CD4-positive, CD25-positive, alpha-beta regulatory T cell (primary cell): ENCODE measurements around the gene FAAH2. TPM values are rescaled to one million over a fixed set of nuclear protein-coding genes. Genes with fewer than 3 reads are reported as not detected.
"Not testable (repeated sequence)": the region's sequence is repeated elsewhere in the genome, so short reads cannot be mapped to it uniquely, and the experiment has no call there.

Experiments used
- ATAC-seq, 2 donors: fragments of 150-1000 bp; cut with Tn5 transposase; one replicate each; pipeline ENCODE4 v1.10.0; 2021; ENCODE audit warnings: low read depth in 2 of 2, moderate number of reproducible peaks in 2 of 2, moderate library complexity in 1 of 2
- DNase-seq, 3 donors: peaks; one replicate each; pipeline versions ENCODE4 v3.0.0 to v3.0.0-alpha.2; 2012 to 2022; ENCODE audit warnings: mixed read lengths in 1 of 3
- H3K27ac ChIP-seq: one replicate; pipeline ENCODE4 v1.7.0; 2013; ENCODE audit warnings: mild to moderate bottlenecking, low read length; ENCODE audit not compliant: insufficient read depth, poor library complexity, severe bottlenecking
- H3K27me3 ChIP-seq: one replicate; pipeline ENCODE4 v1.7.0; 2013; ENCODE audit warnings: low read length; ENCODE audit not compliant: control insufficient read depth, insufficient read depth
- H3K36me3 ChIP-seq: one replicate; pipeline ENCODE4 v1.7.0; 2013; ENCODE audit warnings: mild to moderate bottlenecking, low read length, moderate library complexity; ENCODE audit not compliant: control insufficient read depth, insufficient read depth
- H3K4me1 ChIP-seq: 2 replicates; pipeline ENCODE4 v1.7.0; 2013; ENCODE audit warnings: mild to moderate bottlenecking, low read length; ENCODE audit not compliant: insufficient read depth, control insufficient read depth, poor library complexity, severe bottlenecking
- H3K4me3 ChIP-seq: one replicate; pipeline ENCODE4 v1.7.0; 2013; ENCODE audit warnings: low read depth, mild to moderate bottlenecking, low read length, moderate library complexity
- H3K9me3 ChIP-seq, 2 experiments: 1 replicate in 1 of 2; 2 replicates in 1 of 2; pipeline ENCODE4 v1.7.0; 2013; ENCODE audit warnings: low read length in 2 of 2, mild to moderate bottlenecking in 1 of 2, moderate library complexity in 1 of 2; ENCODE audit not compliant: control insufficient read depth in 2 of 2
- H3K27ac Mint-ChIP-seq, 3 donors: one replicate each; pipeline ENCODE4 v1.8.0; 2020 to 2022; ENCODE audit warnings: mild to moderate bottlenecking in 3 of 3, mixed read lengths in 3 of 3, moderate library complexity in 2 of 3
- H3K27me3 Mint-ChIP-seq: one replicate; pipeline ENCODE4 v1.8.0; 2022; ENCODE audit warnings: mild to moderate bottlenecking, mixed read lengths
- H3K36me3 Mint-ChIP-seq: one replicate; pipeline ENCODE4 v1.8.0; 2020; ENCODE audit warnings: mixed read lengths
- H3K4me1 Mint-ChIP-seq, 4 donors: one replicate each; pipeline ENCODE4 v1.8.0; 2020 to 2022; ENCODE audit warnings: mixed read lengths in 4 of 4, mild to moderate bottlenecking in 1 of 4
- H3K4me3 Mint-ChIP-seq, 4 donors: one replicate each; pipeline ENCODE4 v1.8.0; 2020 to 2022; ENCODE audit warnings: mild to moderate bottlenecking in 4 of 4, mixed read lengths in 4 of 4, moderate library complexity in 3 of 4
- H3K9me3 Mint-ChIP-seq, 7 donors: one replicate each; pipeline ENCODE4 v1.8.0; 2020 to 2022; ENCODE audit warnings: mixed read lengths in 7 of 7, mild to moderate bottlenecking in 3 of 7, moderate library complexity in 2 of 7
- polyA plus RNA-seq, 4 donors: library from polyadenylated mRNA; unstranded; fragments of 300-500 nt; fragmentation: Illumina TruSeq; gene quantifications; one replicate each; pipeline ENCODE4 v1.2.3, GENCODE V29; 2021
- total RNA-seq: library from RNA; stranded (reverse); gene quantifications from one replicate; pipeline ENCODE4 v1.2.3, GENCODE V29; 2022

The FAAH2 gene
- total and polyA plus RNA-seq, 5 donors from 2014 or later = 10.8 to 21.6 (median 14.8) TPM

- H3K9me3 ChIP-seq = peaks cover 0 to 4% of the 10 kb centered on the region in 2 experiments
- H3K36me3 ChIP-seq = no peaks in the 10 kb centered on the region
- no peak for DNase-seq
These were observed 15.5 kb upstream of the FAAH2 start for GRCh38 chrX:57270980-57271379.

GRCh38 chrX:57282568-57282967, 3.9 kb upstream of the FAAH2 start:
- Histone ChIP-seq H3K4me1 (peaks cover 2% of the 10 kb centered on the region), H3K4me3 (peak overlapping the region; percentile 55), H3K36me3 (no peaks in the 10 kb centered on the region), H3K9me3 (no peaks in the 10 kb centered on the region), H3K27me3 (no peaks in the 10 kb centered on the region), H3K27ac (no peak overlapping the region)
- Mint-ChIP-seq H3K36me3 (no peaks in the 10 kb centered on the region), H3K4me3 (peak overlapping the region; percentile 13 to 40 (median 30)), H3K27me3 (no peaks in the 10 kb centered on the region), H3K4me1 (peaks cover 0 to 34% (median 24%) of the 10 kb centered on the region in 4 donors), H3K27ac (peak overlapping the region; percentile 37 to 87 (median 53)), H3K9me3 (no peaks in the 10 kb centered on the region)
- ATAC-seq (peak; percentile 46 to 48), DNase-seq (peak in 2 of 3 donors; percentile 26 to 43)

More at GRCh38 chrX:57270980-57271379, 15.5 kb upstream of the FAAH2 start:
- Mint-ChIP-seq H3K9me3 (peaks cover 0 to 14% (median 0%) of the 10 kb centered on the region in 7 donors), H3K27me3 (peaks cover 9% of the 10 kb centered on the region), H3K36me3 (no peaks in the 10 kb centered on the region), H3K4me1 (no peaks in the 10 kb centered on the region), H3K4me3 (no peak overlapping the region), H3K27ac (no peak overlapping the region)
- no peak overlapping the region for H3K4me3 ChIP-seq
- H3K27me3 ChIP-seq = no peaks in the 10 kb centered on the region
- H3K27ac ChIP-seq = no peak overlapping the region
- no peak for ATAC-seq
- H3K4me1 ChIP-seq = no peaks in the 10 kb centered on the region

- DNase-seq (no peak), ATAC-seq (no peak)
- peak overlapping the region; percentile 75 to 98 (median 90) for H3K27ac Mint-ChIP-seq
- H3K4me1 ChIP-seq = peaks cover 7% of the 10 kb centered on the region
- no peaks in the 10 kb centered on the region for H3K9me3 ChIP-seq
- peaks cover 0 to 41% (median 25%) of the 10 kb centered on the region in 4 donors for H3K4me1 Mint-ChIP-seq
- H3K4me3 Mint-ChIP-seq = peak overlapping the region in 3 of 4 donors; percentile 53 to 92 (median 66)
- no peaks in the 10 kb centered on the region for H3K27me3 Mint-ChIP-seq
- no peaks in the 10 kb centered on the region for H3K27me3 ChIP-seq
- no peaks in the 10 kb centered on the region for H3K36me3 Mint-ChIP-seq
- H3K36me3 ChIP-seq = no peaks in the 10 kb centered on the region
- peak overlapping the region; percentile 5 for H3K27ac ChIP-seq
- H3K9me3 Mint-ChIP-seq = no peaks in the 10 kb centered on the region
- no peak overlapping the region for H3K4me3 ChIP-seq
These were observed 1.5 kb upstream of the FAAH2 start for GRCh38 chrX:57285001-57285400.

GRCh38 chrX:57289089-57289488, 2.6 kb downstream of the FAAH2 start:
- Mint-ChIP-seq H3K36me3 (no peaks in the 10 kb centered on the region), H3K4me3 (peak overlapping the region; percentile 9 to 75 (median 60)), H3K27ac (no peak overlapping the region), H3K9me3 (no peaks in the 10 kb centered on the region), H3K4me1 (peaks cover under 1 to 45% (median 28%) of the 10 kb centered on the region in 4 donors), H3K27me3 (no peaks in the 10 kb centered on the region)
- no peak for ATAC-seq
- H3K9me3 ChIP-seq = no peaks in the 10 kb centered on the region
- H3K27ac ChIP-seq = no peak overlapping the region
- peaks cover 5% of the 10 kb centered on the region for H3K36me3 ChIP-seq
- H3K4me3 ChIP-seq = peak overlapping the region; percentile 69
- H3K27me3 ChIP-seq = no peaks in the 10 kb centered on the region
- H3K4me1 ChIP-seq = peaks cover 4% of the 10 kb centered on the region
- DNase-seq = no peak

GRCh38 chrX:57294961-57295360, 8.5 kb downstream of the FAAH2 start:
- no peaks in the 10 kb centered on the region for H3K27me3 Mint-ChIP-seq
- Histone ChIP-seq H3K4me1 (no peaks in the 10 kb centered on the region), H3K36me3 (peaks cover 5% of the 10 kb centered on the region), H3K4me3 (no peak overlapping the region), H3K27ac (no peak overlapping the region), H3K27me3 (no peaks in the 10 kb centered on the region), H3K9me3 (no peaks in the 10 kb centered on the region)
- peaks cover 0 to 4% (median 0%) of the 10 kb centered on the region in 7 donors for H3K9me3 Mint-ChIP-seq
- peak overlapping the region in 1 of 4 donors; percentile 2 for H3K4me3 Mint-ChIP-seq
- ATAC-seq (peak in 1 of 2 donors; percentile 42), DNase-seq (peak in 1 of 3 donors; percentile 46)
- peaks cover 6 to 41% (median 17%) of the 10 kb centered on the region in 4 donors for H3K4me1 Mint-ChIP-seq
- no peak overlapping the region for H3K27ac Mint-ChIP-seq
- peaks cover 12% of the 10 kb centered on the region for H3K36me3 Mint-ChIP-seq

GRCh38 chrX:57295679-57296078, 9.2 kb downstream of the FAAH2 start:
- Mint-ChIP-seq H3K27ac (peak overlapping the region in 1 of 3 donors; percentile 34), H3K4me1 (peaks cover 6 to 40% (median 16%) of the 10 kb centered on the region in 4 donors), H3K4me3 (peak overlapping the region in 1 of 4 donors; percentile 9), H3K36me3 (peaks cover 12% of the 10 kb centered on the region)
- H3K4me3 ChIP-seq, ATAC-seq, H3K4me1 ChIP-seq, H3K27me3 ChIP-seq, H3K9me3 Mint-ChIP-seq, H3K9me3 ChIP-seq, H3K27me3 Mint-ChIP-seq, H3K27ac ChIP-seq, H3K36me3 ChIP-seq: not testable (repeated sequence)
- peak in 2 of 3 donors; percentile 3 to 30 for DNase-seq

GRCh38 chrX:57313583-57314215, 27.2 kb downstream of the FAAH2 start:
- Mint-ChIP-seq H3K27me3 (no peaks in the 10 kb centered on the region), H3K4me1 (peaks cover 0 to 19% (median 5%) of the 10 kb centered on the region in 4 donors), H3K36me3 (peaks cover 8% of the 10 kb centered on the region), H3K27ac (no peak overlapping the region), H3K9me3 (peaks cover 0 to 17% (median 4%) of the 10 kb centered on the region in 7 donors), H3K4me3 (peak overlapping the region in 1 of 4 donors; percentile 1)
- H3K9me3 ChIP-seq = peaks cover 0 to 4% of the 10 kb centered on the region in 2 experiments
- no peaks in the 10 kb centered on the region for H3K4me1 ChIP-seq
- peak overlapping the region; percentile 41 for H3K4me3 ChIP-seq
- peaks cover 7% of the 10 kb centered on the region for H3K36me3 ChIP-seq
- no peak for ATAC-seq
- H3K27me3 ChIP-seq = no peaks in the 10 kb centered on the region
- no peak overlapping the region for H3K27ac ChIP-seq
- DNase-seq = peak in 2 of 3 donors; percentile 1 to 9

- Mint-ChIP-seq H3K9me3 (peaks cover 0 to 13% (median 1%) of the 10 kb centered on the region in 7 donors), H3K36me3 (peaks cover 13% of the 10 kb centered on the region), H3K27ac (no peak overlapping the region), H3K4me1 (peaks cover 0 to 3% (median 0%) of the 10 kb centered on the region in 4 donors), H3K27me3 (no peaks in the 10 kb centered on the region), H3K4me3 (no peak overlapping the region)
- H3K4me3 ChIP-seq = no peak overlapping the region
- H3K36me3 ChIP-seq = peaks cover 4% of the 10 kb centered on the region
- peak in 1 of 3 donors; percentile 1 for DNase-seq
- no peaks in the 10 kb centered on the region for H3K27me3 ChIP-seq
- H3K4me1 ChIP-seq = no peaks in the 10 kb centered on the region
- no peak for ATAC-seq
- no peak overlapping the region for H3K27ac ChIP-seq
- peaks cover 0 to 1% of the 10 kb centered on the region in 2 experiments for H3K9me3 ChIP-seq
These were observed 42.5 kb downstream of the FAAH2 start for GRCh38 chrX:57329008-57329407.
